Bronchial epithelial cell (primary cell): ENCODE measurements around the gene PTPN3. TPM values are rescaled to one million over a fixed set of nuclear protein-coding genes. Genes with fewer than 3 reads are reported as not detected.
"Not testable (repeated sequence)": the region's sequence is repeated elsewhere in the genome, so short reads cannot be mapped to it uniquely, and the experiment has no call there.

Source experiments
- DNase-seq: peaks from one replicate; pipeline ENCODE4 v3.0.0-alpha.2; 2010; ENCODE audit warnings: low read depth
- FAIRE-seq: peaks from 2 replicates; lab custom pipeline; 2011; peaks lifted over from hg19 to GRCh38; lab: Jason Lieb, UNC
- H3K27me3 ChIP-seq: 2 replicates; pipeline ENCODE4 v1.5.1; 2011; ENCODE audit warnings: low read length; ENCODE audit not compliant: control insufficient read depth, insufficient read depth
- H3K36me3 ChIP-seq: 2 replicates; pipeline ENCODE4 v1.5.1; 2011; ENCODE audit warnings: low read length; ENCODE audit not compliant: control insufficient read depth, insufficient read depth
- H3K4me3 ChIP-seq: 2 replicates; pipeline ENCODE4 v1.5.1; 2011; ENCODE audit warnings: mild to moderate bottlenecking, low read depth, low read length, control low read depth
- CTCF ChIP-seq: IDR thresholded peaks from 2 replicates; pipeline ENCODE4 v1.5.1; 2011; ENCODE audit warnings: mild to moderate bottlenecking, moderate library complexity, low read length, control low read depth, inconsistent platforms; ENCODE audit not compliant: insufficient read depth, severe bottlenecking
- total RNA-seq: library from RNA; depleted of rRNA; stranded (reverse); fragments of >200 nt; gene quantifications from 2 replicates; pipeline ENCODE4 v1.2.1, GENCODE V29; 2014

The PTPN3 gene
- total RNA-seq, 1 donor from 2014 or later: 14.2 TPM

GRCh38 chr9:109510506-109510905 lies 12.4 kb upstream of the PTPN3 start:
- no peaks in the 10 kb centered on the region for H3K27me3 ChIP-seq
- H3K36me3 ChIP-seq: no peaks in the 10 kb centered on the region
- H3K4me3 ChIP-seq: no peak overlapping the region
- FAIRE-seq (no peak), DNase-seq (no peak)
- no peak for TF ChIP-seq CTCF

GRCh38 chr9:109510042-109510441 lies 11.9 kb upstream of the PTPN3 start:
- not testable (repeated sequence) for H3K27me3 ChIP-seq, FAIRE-seq, H3K4me3 ChIP-seq, DNase-seq, H3K36me3 ChIP-seq

- TF ChIP-seq CTCF: no peak
- Histone ChIP-seq H3K27me3 (no peaks in the 10 kb centered on the region), H3K36me3 (no peaks in the 10 kb centered on the region), H3K4me3 (no peak overlapping the region)
- FAIRE-seq: no peak
- DNase-seq: no peak
Observed at GRCh38 chr9:109509611-109510010, 11.5 kb upstream of the PTPN3 start.

- no peak for TF ChIP-seq CTCF
- no peak overlapping the region for H3K4me3 ChIP-seq
- no peaks in the 10 kb centered on the region for H3K36me3 ChIP-seq
- no peaks in the 10 kb centered on the region for H3K27me3 ChIP-seq
- DNase-seq: peak; percentile 86
- peak; percentile 52 for FAIRE-seq
Observed at GRCh38 chr9:109507421-109507838, 9.3 kb upstream of the PTPN3 start.

GRCh38 chr9:109506097-109506712 lies 8.1 kb upstream of the PTPN3 start:
- no peak for TF ChIP-seq CTCF
- DNase-seq (no peak), FAIRE-seq (no peak)
- no peak overlapping the region for H3K4me3 ChIP-seq
- no peaks in the 10 kb centered on the region for H3K27me3 ChIP-seq
- no peaks in the 10 kb centered on the region for H3K36me3 ChIP-seq

- no peak for TF ChIP-seq CTCF
- FAIRE-seq (peak; percentile 86), DNase-seq (peak; percentile 30)
- Histone ChIP-seq H3K27me3 (no peaks in the 10 kb centered on the region), H3K36me3 (no peaks in the 10 kb centered on the region), H3K4me3 (no peak overlapping the region)
Observed at GRCh38 chr9:109504689-109505088, 6.6 kb upstream of the PTPN3 start.
